Activated CD8-positive, alpha-beta memory T cell treated with anti-CD3 and anti-CD28 coated beads, Interleukin-2, amount 50 U/mL, for 4 hours (primary cell): Measurements from ENCODE around the gene PLPP4.

ENCODE experiments used
- DNase-seq: peaks from one replicate; pipeline ENCODE4 v3.0.0-alpha.2; 2020

The PLPP4 gene

DNA sequence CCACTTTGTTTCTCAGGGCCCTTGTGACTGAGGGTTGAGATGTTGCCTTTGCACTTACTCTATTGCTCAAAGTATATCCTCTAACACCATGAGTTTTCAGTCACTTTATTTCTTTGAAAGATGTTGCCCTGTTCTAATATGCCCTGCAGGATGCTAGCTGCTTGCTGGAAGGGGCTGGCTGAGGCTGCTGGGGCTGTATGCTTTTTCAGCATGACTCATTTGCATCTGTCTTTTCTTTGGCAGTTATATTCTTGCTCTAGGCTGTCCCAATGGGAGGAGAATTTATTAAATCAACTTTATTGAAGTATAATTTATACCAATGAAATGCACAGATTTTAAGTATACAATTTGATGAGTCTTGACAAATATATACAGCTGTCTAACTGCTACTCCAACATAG lies 157.7 kb downstream of the PLPP4 start:
- no peak for DNase-seq

DNA sequence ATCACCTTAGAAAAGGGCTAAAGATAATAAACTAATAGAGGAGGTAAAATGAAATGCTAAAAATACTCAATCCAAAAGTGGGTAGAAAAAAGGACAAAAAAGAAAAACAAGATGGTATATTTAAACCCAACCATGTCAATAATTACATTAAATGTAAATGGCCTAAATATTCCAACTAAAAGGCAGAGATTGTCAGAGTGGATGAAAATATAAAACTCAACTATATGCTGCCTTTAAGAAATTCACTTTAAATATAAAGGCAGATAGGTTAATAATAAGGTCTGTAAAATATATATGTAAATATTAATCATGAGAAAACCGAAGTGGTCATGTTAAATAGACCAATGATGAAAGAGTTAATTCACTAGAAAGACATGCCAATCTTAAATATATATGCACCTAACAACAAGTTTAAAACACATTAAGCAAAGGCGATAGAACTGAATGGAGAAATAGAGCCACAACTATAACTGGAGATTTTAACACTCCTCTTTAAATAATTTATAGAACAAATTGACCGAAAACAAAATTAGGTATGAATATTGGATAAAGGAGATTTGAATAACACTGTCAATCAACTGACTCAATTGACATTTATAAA lies 159.4 kb downstream of the PLPP4 start:
- DNase-seq = no peak

DNA sequence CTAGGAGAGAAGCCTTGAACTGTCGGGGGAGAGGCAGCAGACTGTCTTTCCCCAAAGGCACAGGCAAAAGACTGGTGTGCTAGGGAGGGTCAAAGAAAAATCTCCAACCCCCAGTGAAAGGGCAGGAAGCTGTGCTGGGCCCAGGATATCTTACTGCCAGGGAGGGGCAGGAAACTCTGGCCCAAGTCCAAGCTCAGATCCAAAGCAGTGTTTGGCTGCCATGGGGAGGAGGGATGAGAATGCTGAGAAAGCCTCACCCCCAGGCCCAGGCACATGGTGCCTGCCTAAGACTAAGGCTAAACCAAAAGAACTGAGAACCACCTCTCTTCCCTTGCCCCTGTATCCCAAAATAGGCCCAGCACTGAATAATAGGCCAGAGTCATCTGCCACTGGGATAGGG lies 171.2 kb downstream of the PLPP4 start:
- no peak for DNase-seq

DNA sequence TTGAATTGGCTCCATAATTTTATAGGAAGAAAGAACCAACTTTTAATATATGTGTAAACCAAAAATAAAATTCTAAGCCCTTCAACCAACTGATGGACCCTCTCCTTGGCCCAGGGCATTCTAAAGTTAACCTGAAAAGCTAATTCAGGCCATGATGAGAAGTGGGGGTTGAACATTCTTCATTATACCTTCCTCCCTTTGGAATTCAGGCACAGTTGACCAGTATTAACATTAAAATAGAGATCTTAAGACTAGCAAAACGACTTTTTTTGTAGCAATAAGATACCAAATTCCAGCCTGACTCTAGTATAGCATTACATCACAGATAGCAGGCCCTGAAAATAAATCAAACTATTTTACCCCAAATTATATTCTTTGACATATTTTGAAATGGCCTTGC lies 173.2 kb downstream of the PLPP4 start:
- DNase-seq = no peak

DNA sequence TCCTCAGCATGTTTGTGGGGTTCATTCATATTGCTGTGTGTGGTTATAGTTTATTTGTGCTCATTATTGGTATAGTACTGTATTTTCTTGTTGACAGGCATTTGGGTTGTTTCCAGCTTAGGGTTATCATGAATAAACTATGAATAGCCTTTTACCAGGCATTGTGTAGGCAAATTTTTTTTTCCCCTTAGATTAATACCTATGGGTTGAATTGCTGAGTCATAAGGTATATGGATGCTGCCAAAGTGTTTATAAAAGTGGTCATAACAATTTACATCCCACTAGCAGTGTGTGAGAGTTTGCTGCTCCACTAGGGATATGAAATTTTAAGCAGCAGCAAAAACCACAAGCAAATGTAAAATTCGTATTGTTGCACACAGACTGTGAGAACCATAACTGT lies 175.0 kb downstream of the PLPP4 start:
- no peak for DNase-seq

DNA sequence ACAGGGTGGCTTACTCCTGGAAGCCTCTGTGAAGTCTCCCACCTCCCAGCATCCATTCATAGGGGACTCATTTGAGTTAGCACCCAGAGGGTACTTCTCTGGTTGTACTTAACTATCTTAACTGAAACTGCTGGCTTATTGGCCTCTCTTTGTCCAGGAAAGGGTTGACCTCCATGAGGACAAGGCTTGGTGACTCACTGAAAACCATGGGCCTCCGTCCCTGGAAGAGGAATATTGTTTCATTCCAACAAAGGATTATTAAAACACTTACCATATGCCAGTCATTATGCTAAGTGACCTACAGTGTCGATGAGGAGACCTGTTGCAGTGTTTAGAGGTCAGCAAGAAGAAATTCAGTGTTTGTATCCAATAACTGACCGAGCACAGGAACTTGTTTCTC lies 175.9 kb downstream of the PLPP4 start:
- no peak for DNase-seq

DNA sequence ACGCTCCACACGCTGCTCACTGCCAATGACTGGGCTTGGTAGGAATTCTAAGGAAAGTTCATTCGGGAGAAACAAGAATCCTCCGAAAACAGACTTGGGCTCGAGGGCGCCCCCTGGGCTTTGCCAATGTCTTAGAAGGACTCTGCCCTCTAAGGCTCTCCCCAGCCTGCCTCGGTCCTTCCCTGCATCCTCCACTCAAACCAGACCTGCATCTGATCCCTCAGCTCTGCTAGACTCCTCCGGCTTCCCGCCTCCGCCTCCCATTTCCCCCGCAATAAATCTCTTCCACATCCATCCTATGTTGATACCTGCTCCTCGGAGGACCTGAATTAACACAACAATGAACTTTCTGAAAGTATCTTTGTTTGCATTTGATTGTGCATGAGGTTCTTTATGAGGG lies 177.6 kb downstream of the PLPP4 start:
- no peak for DNase-seq
